Activated CD4-positive, alpha-beta memory T cell treated with anti-CD3 and anti-CD28 coated beads, Interleukin-2, amount 10 ng/mL, durations not matched to agents 7 days and 5 days (primary cell): Measurements from ENCODE around the gene OR52E6. TPM values are rescaled to one million over a fixed set of nuclear protein-coding genes. Genes with fewer than 3 reads are reported as not detected.

Experiments used
- CTCF ChIA-PET: fragments of 350-600 bp; sonication (Branson Sonifier 250); formaldehyde crosslinking; loops from one replicate; lab custom pipeline; 2021; ENCODE audit warnings: antibody characterized with exemption, inconsistent platforms; lab: Charles Lee
- POLR2A ChIA-PET: fragments of 350-600 bp; sonication (Branson Sonifier 250); formaldehyde crosslinking; loops from one replicate; lab custom pipeline; 2021; ENCODE audit warnings: antibody characterized with exemption; lab: Charles Lee
- DNase-seq: peaks from one replicate; pipeline ENCODE4 v3.0.0-alpha.2; 2020
- H3K27ac Mint-ChIP-seq: one replicate; pipeline ENCODE4 v1.8.0; 2021; ENCODE audit warnings: mild to moderate bottlenecking, mixed read lengths
- H3K27me3 Mint-ChIP-seq: one replicate; pipeline ENCODE4 v1.8.0; 2021; ENCODE audit warnings: mixed read lengths
- H3K36me3 Mint-ChIP-seq: one replicate; pipeline ENCODE4 v1.8.0; 2021; ENCODE audit warnings: low read depth, mixed read lengths
- H3K4me1 Mint-ChIP-seq: one replicate; pipeline ENCODE4 v1.8.0; 2021; ENCODE audit warnings: mixed read lengths
- H3K4me3 Mint-ChIP-seq: one replicate; pipeline ENCODE4 v1.8.0; 2021; ENCODE audit warnings: mild to moderate bottlenecking, mixed read lengths
- H3K9me3 Mint-ChIP-seq: one replicate; pipeline ENCODE4 v1.8.0; 2021; ENCODE audit warnings: mixed read lengths
- total RNA-seq, 2 experiments: library from RNA; stranded (reverse); gene quantifications; one replicate each; pipeline ENCODE4 v1.2.3, GENCODE V29; 2021

The OR52E6 gene
- total RNA-seq, 2 experiments from 2014 or later: not detected

GRCh38 chr11:5831196-5831829 is 10.4 kb downstream of the OR52E6 start:
- H3K4me3 Mint-ChIP-seq: no peak overlapping the region
- H3K4me1 Mint-ChIP-seq: no peaks in the 10 kb centered on the region
- ChIA-PET CTCF (no interaction called here), POLR2A (interaction anchor here (1.2 kb wide), 1 partner anchor 9 kb away, joined by 3 read pairs; no protein-coding TSS in a partner anchor)
- H3K27ac Mint-ChIP-seq: no peak overlapping the region
- no peak for DNase-seq
- H3K36me3 Mint-ChIP-seq: no peaks in the 10 kb centered on the region
- peaks cover 2% of the 10 kb centered on the region for H3K27me3 Mint-ChIP-seq
- peaks cover 2% of the 10 kb centered on the region for H3K9me3 Mint-ChIP-seq

- peak overlapping the region; percentile 35 for H3K4me3 Mint-ChIP-seq
- H3K4me1 Mint-ChIP-seq: peaks cover 8% of the 10 kb centered on the region
- CTCF ChIA-PET: no interaction called here
- no peaks in the 10 kb centered on the region for H3K36me3 Mint-ChIP-seq
- H3K9me3 Mint-ChIP-seq: no peaks in the 10 kb centered on the region
- no peak for DNase-seq
- H3K27me3 Mint-ChIP-seq: peaks cover 2% of the 10 kb centered on the region
- POLR2A ChIA-PET: no interaction called here
- H3K27ac Mint-ChIP-seq: no peak overlapping the region
Measured at GRCh38 chr11:5818245-5818886, 23.3 kb downstream of the OR52E6 start.

- H3K4me1 Mint-ChIP-seq: peaks cover 8% of the 10 kb centered on the region
- no peaks in the 10 kb centered on the region for H3K36me3 Mint-ChIP-seq
- no peak overlapping the region for H3K27ac Mint-ChIP-seq
- ChIA-PET CTCF (no interaction called here), POLR2A (no interaction called here)
- no peak overlapping the region for H3K4me3 Mint-ChIP-seq
- DNase-seq: no peak
- no peaks in the 10 kb centered on the region for H3K9me3 Mint-ChIP-seq
- H3K27me3 Mint-ChIP-seq: peaks cover 3% of the 10 kb centered on the region
Measured at GRCh38 chr11:5815534-5815933, 26.2 kb downstream of the OR52E6 start.

GRCh38 chr11:5809905-5810795 is 31.5 kb downstream of the OR52E6 start:
- ChIA-PET POLR2A (interaction anchor here (1.1 kb wide), 1 partner anchor 213 kb away, joined by 3 read pairs; the partner anchor contains the start of gene TRIM6), CTCF (interaction anchor here (0.8 to 2.5 kb wide), 8 partner anchors 7 to 338 kb away, joined by 3 to 20 read pairs (median 5); partner anchors contain the start of gene TRIM5)
- DNase-seq: no peak
- Mint-ChIP-seq H3K27ac (no peak overlapping the region), H3K4me1 (peaks cover 9% of the 10 kb centered on the region), H3K36me3 (no peaks in the 10 kb centered on the region), H3K9me3 (no peaks in the 10 kb centered on the region), H3K4me3 (no peak overlapping the region), H3K27me3 (peaks cover 15% of the 10 kb centered on the region)

- Mint-ChIP-seq H3K4me3 (peak overlapping the region; percentile 84), H3K4me1 (peaks cover 9% of the 10 kb centered on the region), H3K27ac (peak overlapping the region; percentile 5), H3K36me3 (no peaks in the 10 kb centered on the region), H3K9me3 (no peaks in the 10 kb centered on the region), H3K27me3 (peaks cover 19% of the 10 kb centered on the region)
- ChIA-PET CTCF (interaction anchor here (0.8 to 2.5 kb wide), 8 partner anchors 8 to 337 kb away, joined by 3 to 20 read pairs (median 5); partner anchors contain the start of gene TRIM5), POLR2A (no interaction called here)
- DNase-seq: no peak
Measured at GRCh38 chr11:5809122-5809519, 32.6 kb downstream of the OR52E6 start.

- Mint-ChIP-seq H3K9me3 (no peaks in the 10 kb centered on the region), H3K36me3 (no peaks in the 10 kb centered on the region), H3K27ac (peak within 1 kb of the TSS; percentile 5), H3K27me3 (peaks cover 21% of the 10 kb centered on the region), H3K4me1 (peaks cover 9% of the 10 kb centered on the region), H3K4me3 (peak within 1 kb of the TSS; percentile 84)
- POLR2A ChIA-PET: no interaction called here
- CTCF ChIA-PET: interaction anchor here (1.1 to 2.5 kb wide), 5 partner anchors 9 to 336 kb away, joined by 3 to 20 read pairs (median 6); partner anchors contain the start of gene TRIM5
- peak; percentile 74 for DNase-seq
Measured at GRCh38 chr11:5808500-5809121, 33.1 kb downstream of the OR52E6 start, which contains the start of gene OR52N2. Gene OR52N2, plus strand, starts transcription at chr11:5808924. Its CDS starts 11,412 bp downstream, at chr11:5820336.

- H3K4me3 Mint-ChIP-seq: no peak overlapping the region
- no peaks in the 10 kb centered on the region for H3K9me3 Mint-ChIP-seq
- H3K4me1 Mint-ChIP-seq: peaks cover 9% of the 10 kb centered on the region
- no peak overlapping the region for H3K27ac Mint-ChIP-seq
- no peaks in the 10 kb centered on the region for H3K36me3 Mint-ChIP-seq
- no peak for DNase-seq
- ChIA-PET CTCF (interaction anchor here (0.9 to 2.8 kb wide), 3 partner anchors 206 to 331 kb away, joined by 3 to 7 read pairs (median 4); partner anchors contain the start of gene TRIM6), POLR2A (no interaction called here)
- H3K27me3 Mint-ChIP-seq: peaks cover 25% of the 10 kb centered on the region
Measured at GRCh38 chr11:5807580-5807979, 34.1 kb downstream of the OR52E6 start.

GRCh38 chr11:5803982-5804381 is 37.7 kb downstream of the OR52E6 start:
- H3K27me3 Mint-ChIP-seq: peaks cover 12% of the 10 kb centered on the region
- H3K36me3 Mint-ChIP-seq: no peaks in the 10 kb centered on the region
- ChIA-PET CTCF (interaction anchor here (1.1 kb wide), 1 partner anchor 328 kb away, joined by 3 read pairs; no protein-coding TSS in a partner anchor), POLR2A (no interaction called here)
- H3K27ac Mint-ChIP-seq: no peak overlapping the region
- H3K9me3 Mint-ChIP-seq: no peaks in the 10 kb centered on the region
- no peak for DNase-seq
- H3K4me1 Mint-ChIP-seq: peaks cover 5% of the 10 kb centered on the region
- H3K4me3 Mint-ChIP-seq: no peak overlapping the region

- Mint-ChIP-seq H3K36me3 (no peaks in the 10 kb centered on the region), H3K27ac (no peak overlapping the region), H3K4me1 (no peaks in the 10 kb centered on the region), H3K27me3 (peaks cover 8% of the 10 kb centered on the region), H3K9me3 (no peaks in the 10 kb centered on the region), H3K4me3 (no peak overlapping the region)
- DNase-seq: no peak
- POLR2A ChIA-PET: no interaction called here
- CTCF ChIA-PET: interaction anchor here (1.4 kb wide), 1 partner anchor 13 kb away, joined by 3 read pairs; no protein-coding TSS in a partner anchor
Measured at GRCh38 chr11:5796541-5796940, 45.2 kb downstream of the OR52E6 start.

GRCh38 chr11:5791165-5791564 is 50.5 kb downstream of the OR52E6 start, which contains the start of gene OR52N1:
Gene OR52N1, minus strand, starts transcription at chr11:5791265. Its CDS starts 2,449 bp downstream, at chr11:5788816.
- H3K27ac Mint-ChIP-seq: no peak within 1 kb of the TSS
- no peak within 1 kb of the TSS for H3K4me3 Mint-ChIP-seq
- DNase-seq: no peak
- ChIA-PET POLR2A (no interaction called here), CTCF (no interaction called here)
- H3K36me3 Mint-ChIP-seq: no peaks in the 10 kb centered on the region
- H3K4me1 Mint-ChIP-seq: no peaks in the 10 kb centered on the region
- peaks cover 8% of the 10 kb centered on the region for H3K27me3 Mint-ChIP-seq
- no peaks in the 10 kb centered on the region for H3K9me3 Mint-ChIP-seq
